Activated CD8-positive, alpha-beta memory T cell treated with anti-CD3 and anti-CD28 coated beads, Interleukin-2, amount 50 U/mL, for 48 hours (primary cell): ENCODE measurements around the gene CREB3L2.
"Not testable (repeated sequence)": the region's sequence is repeated elsewhere in the genome, so short reads cannot be mapped to it uniquely, and the experiment has no call there.

Experiments
- DNase-seq: peaks from one replicate; pipeline ENCODE4 v3.0.0-alpha.2; 2020

Gene CREB3L2

DNA sequence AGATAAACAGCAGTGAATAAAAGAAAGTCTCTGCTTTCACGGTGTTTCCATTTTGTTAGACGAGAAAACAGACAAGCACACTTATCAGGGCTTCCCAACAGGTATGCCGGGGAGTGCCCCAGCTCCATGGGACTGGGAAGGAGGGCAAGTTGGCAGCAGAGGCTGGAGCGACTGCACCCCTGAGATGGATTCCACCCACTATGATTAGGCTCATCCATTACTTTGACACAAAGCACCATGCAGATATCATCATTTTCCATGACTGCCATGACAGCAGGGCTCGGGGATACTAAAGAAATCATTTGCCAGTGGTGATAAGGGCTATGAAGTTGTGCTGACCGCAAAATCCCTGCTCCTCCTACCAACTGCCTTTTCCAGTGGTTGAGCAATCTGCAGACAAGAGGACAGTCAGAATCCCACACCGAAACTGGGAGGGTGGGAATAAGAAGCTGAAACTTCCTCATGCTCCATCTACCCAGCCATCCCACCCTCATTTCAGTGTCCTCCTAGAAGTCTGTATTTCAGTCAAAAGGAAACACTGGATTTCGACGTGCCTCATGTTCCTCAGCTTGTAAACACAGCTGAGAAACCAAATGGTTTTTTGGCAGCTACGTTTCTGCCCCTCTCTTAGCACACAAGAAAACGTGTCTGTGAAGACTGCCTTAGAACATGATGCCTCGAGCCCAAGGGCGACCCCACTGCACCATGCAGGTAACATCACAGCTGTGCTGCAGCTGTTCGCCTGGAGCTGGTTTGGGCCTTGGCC, 15.5 kb downstream of the CREB3L2 start:
- no peak for DNase-seq

DNA sequence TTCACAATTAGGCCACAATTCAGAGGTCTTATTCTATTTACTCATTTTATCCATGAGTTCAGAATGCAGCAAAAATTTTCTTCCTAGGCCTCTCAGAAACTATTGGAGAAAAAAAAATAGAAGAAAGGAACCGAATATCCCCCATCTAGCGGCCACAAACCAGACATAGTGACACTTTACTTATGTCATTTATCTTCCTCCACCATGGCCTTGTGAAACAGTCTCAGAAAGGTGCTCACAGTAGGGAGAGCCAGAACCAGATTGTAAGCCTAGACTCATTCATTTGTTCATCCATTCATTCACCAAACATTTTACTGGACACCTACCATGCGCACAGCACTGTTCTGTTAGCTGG, 16.0 kb downstream of the CREB3L2 start:
- DNase-seq = no peak

DNA sequence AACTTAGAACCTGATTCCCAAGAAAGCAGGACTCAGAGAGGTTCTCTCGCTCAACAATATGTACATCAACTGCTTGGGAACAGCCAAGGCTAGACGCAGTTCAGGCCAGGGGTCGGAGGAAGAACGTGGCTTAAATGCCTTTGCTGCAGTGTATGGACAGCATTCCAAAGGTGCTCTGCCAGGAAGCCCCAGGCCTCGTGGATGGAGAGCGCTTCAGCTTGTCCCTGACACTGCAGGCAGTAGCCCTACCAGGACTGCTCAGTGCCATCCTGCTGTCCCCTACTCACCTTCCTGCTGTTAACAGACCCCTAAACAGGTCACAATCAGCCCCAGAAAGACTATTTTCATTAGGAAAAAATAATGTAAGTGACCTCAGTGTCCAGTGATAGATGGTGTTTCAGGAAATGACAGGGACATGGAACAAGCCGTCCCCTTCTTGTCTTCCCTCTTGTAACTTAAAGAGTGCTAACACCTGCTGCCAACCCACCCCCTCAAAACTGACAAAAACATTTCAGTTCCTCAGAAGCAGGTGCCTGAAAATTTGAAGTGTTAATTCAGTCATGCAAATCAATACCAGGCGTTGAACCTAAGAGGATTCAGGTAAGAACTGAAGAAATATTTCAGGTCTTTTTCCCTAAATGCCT, 16.5 kb downstream of the CREB3L2 start:
- no peak for DNase-seq

DNA sequence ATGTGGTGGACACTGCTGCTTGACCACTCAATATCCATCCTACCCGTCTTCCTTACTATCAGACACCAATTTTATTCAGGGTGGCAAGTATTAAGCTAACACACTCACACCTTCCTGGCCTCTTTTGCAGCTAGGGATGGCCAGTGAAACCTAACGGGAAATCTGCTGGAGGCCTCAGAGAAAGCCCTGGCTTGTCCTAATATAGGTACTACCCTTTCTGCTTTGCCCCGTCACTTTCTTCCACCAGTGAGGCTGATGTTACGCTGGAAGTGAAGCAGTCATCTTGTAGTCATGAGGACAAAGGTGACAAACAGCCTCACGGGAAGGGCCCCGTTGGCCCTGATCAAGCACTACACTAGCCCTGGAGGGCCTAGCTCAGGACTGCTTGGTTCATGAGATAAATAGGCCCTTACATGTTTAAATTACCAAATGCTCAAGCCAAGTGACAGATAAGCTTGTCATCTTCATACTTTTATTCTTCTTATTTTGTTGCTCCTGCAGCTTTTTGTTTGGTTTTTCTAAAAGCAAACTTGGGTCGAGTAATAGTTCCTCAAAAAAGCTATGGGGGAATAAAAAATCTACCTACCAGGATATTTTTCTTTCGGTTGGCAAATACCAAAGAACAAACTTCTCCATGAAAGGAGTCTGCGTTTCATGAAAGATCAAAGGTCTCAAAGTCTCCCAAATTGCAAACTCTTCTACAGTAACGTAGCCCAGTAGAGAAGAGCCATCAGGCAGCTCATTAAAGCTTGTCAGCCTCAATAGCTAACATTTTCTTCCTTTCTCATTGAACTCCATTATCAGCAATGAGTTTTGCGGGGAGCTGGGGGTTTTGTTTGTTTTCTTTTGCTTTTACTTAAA, 17.5 kb downstream of the CREB3L2 start:
- DNase-seq = no peak

DNA sequence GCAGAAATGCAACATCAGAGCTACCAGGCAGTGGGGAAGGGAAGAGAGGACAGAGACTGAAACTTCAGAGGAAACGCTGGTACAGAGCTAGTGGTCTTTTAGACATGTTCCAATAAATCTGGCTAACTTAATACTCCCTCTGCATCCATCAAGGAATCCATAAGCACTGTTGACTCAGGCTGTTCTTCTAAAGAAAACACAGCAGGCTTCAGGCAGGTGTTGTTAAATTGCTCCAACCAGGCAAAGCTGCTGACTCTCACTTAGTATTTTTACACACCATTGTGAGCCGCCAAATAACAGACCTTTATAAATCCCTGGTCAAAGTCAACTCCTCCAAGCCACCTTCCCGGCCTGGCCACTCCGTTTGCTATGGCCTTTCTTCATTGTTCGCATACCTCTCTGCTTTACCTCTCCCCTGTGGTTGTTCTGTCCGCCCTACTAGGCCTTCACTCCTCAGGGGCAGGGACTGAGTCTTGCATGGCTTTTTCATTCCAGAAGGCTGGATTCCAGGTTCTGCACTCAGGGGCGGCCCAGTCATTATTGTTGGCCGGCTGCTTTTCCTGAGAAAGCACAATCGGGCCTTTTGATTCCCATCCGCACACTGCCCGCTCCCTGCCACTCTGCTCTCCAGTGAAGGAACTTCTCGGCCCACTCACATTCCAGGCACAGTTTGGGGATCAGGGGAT, 18.4 kb downstream of the CREB3L2 start:
- DNase-seq = no peak

DNA sequence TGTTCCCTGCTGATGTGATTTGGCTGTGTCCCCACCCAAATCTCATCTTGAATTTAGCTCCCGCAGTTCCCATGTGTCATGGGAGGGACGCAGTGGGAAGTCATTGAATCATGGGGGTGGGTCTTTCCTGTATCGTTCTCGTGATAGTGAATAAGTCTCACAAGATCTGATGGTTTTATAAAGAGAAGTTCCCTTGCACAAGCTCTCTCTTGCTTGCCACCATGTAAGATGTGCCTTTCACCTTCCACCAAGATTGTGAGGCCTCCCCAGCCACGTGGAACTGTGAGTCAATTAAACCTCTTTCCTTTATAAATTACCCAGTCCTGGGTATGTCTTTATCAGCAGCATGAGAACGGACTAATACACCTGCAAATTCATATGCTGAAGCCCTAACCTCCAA, 19.5 kb downstream of the CREB3L2 start:
- not testable (repeated sequence) for DNase-seq

DNA sequence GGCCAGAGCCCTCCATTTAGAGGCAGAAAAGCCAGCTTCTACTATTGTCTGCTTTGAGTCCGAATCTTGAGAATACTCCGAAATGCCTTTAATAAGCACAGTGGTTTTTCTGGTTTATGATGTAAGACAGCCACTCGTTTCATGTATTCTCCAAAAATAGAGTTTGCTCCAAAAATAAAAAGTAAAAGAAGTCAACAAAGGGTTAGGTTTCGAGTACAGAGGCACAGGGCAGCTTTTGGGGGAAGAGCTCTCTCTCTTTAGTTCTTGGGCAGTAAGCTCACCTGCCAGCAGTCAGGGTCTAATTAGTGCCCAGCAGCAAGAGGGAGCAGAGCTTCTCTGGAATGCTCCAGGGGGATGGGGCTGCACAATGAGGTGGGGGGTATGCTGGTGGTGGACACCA, 20.2 kb downstream of the CREB3L2 start:
- no peak for DNase-seq

DNA sequence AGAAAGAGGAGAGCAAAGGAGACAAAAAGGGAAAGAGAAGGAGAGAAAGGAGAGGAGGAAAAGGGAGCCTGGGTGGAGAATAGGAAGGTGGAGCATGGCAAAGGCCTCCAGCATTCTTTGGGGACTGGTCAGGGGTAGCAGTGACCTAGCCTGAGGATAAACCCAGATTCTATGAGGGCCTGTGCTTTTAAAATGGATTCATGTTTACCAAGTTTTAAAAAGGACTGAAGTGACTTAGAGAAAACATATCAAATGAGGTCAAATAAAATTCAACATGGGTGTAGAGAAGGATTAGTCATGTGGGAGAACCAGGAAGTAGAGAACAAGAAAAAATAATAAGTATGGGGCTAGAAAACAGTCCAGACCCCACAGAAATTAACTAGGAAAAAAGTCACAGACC, 20.7 kb downstream of the CREB3L2 start:
- no peak for DNase-seq

DNA sequence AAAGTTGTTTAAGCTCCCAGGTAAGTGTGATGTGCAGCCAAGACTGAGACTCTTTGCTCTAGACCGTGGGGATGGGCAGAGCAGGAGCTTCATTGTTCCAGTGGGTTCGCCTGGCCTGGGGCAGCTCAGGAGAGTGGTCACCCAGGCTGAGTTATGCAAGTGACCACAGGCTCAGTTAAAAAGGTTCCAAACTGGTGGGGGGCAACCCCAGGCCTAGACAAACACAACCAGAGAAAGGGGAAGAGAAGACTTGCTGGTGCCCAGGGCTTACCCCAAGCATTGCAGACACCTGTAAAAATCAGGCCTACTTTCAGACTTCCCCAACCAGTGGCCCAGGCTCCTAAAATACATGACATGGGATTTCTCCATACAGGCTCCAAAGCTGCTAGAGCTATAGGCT, 21.6 kb downstream of the CREB3L2 start:
- no peak for DNase-seq

DNA sequence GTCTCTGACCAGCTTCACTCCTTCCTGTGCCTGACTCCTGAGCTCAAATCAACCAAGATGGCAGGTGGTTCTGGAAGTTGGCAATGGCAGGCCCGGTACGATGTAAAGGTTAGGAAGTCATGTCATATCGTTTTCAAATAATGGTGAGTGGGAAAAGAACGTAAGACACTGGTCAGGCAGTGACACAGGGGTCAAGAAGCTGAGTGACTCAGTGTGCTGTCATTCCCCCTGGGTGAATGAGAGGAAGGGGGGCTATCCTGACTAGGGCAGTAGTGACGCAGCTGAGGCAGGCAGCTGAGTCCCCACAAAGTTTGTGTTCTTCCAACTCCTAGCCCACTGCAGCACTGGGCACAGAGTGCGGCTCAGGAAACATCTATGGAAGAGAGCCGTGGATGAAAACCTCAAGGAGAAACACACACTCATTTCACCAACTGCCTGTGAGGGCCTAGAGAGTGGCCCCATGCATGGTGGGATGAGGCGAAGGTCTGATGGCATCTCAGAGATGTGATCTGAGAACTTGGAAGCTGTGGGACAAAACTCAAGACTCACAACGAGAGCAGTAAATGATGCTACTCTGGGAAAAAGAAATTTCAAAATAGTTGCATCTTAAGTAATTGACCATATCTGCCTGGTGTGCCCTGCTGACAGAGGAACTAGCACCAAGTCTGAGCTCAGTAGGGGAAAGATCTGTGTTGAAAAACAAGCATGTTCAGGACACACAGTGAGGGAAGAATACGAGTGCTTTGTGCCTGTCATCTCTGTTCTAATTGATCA, 23.2 kb downstream of the CREB3L2 start:
- no peak for DNase-seq

DNA sequence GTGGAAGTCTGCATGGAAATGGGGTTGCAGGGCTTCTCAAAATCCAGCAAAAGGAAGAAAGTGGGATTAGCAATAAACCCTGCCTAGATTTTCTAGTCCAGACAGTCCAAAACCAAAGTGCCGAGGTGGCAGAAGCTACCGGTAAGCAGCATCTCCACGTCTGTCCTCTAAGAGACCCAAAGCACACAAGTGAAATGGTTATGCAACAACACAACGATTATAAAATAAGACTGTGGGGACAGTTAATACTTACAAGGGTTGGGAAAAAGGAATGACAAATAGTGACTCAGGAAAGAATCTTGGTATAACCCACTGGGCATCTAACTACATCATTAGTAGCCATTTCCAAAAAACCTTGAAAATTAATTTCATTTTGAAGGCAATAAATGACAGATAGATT, 24.7 kb downstream of the CREB3L2 start:
- DNase-seq = no peak

DNA sequence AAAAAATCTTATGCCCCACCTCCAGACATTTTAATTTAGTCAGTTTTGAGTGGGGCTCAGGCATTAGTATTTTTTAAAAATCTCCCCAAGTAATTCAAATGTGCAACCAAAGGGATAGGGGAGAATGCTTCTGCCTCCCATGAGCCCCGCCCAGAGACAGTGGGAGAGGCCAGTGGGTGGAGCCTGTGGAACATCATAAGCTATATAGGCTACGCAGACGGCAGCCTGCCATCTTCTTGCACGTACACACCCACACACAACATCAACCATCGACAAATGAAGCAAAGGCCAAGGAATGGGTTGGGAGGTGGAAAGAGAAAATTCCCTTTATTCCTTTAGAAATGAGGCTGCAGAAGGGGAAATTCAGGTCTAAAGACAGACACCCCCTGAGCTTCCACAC, 25.2 kb downstream of the CREB3L2 start:
- DNase-seq = no peak

DNA sequence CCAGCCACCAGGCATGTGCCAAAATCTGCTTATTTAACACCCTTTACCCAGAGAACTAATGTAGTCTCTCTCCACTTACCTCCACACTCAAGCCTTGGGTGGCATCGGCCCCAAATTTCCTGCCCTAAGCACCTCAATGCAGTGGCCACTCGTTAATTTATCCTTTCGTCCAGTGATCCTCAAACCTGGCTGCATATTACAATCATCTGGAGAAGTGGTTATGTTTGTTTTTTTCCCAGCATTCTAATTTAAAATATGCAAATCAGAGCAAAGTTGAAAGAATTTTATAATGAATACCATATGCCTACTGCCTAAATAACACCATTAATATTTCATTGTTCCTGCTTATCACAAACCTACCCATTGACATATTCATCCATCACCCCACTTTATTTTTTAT, 25.7 kb downstream of the CREB3L2 start:
- DNase-seq = no peak

DNA sequence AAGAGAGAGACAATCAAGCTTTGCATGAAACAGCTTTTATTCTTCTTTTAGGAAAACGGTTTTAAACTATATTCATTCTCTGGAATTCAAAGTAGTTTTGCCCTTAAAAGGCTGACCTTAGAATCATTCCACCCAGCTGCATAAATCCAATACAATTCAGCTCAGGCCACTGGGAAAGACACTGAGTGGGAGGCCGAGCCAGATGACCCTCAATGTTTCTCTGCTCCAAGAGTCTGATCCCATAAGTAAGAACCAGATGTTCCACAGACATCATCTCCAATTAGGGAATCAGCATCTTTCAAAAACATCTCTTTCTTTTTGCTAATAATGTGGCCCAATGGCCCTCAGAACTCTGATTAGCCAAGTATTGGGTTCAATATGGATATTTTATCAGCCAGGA, 26.1 kb downstream of the CREB3L2 start:
- no peak for DNase-seq

DNA sequence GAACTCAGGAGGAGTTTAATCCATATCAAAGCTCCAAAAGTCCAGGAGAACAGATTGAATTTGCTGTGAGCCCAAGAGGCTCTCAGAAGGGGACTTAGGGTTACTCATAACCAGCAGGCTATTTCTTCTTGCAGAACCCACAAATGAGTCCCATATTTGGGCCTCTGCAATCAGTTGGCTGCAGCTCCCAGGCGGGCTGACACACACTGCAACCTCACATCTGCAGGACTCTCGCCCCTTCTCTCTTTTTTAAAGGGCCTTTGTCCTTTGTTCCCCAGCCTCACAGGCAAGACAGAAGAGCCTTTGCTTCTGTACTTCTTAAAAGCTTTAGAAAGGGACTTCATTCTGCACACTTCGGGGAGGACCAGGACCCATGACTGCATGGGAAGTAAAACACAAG, 26.7 kb downstream of the CREB3L2 start:
- no peak for DNase-seq

DNA sequence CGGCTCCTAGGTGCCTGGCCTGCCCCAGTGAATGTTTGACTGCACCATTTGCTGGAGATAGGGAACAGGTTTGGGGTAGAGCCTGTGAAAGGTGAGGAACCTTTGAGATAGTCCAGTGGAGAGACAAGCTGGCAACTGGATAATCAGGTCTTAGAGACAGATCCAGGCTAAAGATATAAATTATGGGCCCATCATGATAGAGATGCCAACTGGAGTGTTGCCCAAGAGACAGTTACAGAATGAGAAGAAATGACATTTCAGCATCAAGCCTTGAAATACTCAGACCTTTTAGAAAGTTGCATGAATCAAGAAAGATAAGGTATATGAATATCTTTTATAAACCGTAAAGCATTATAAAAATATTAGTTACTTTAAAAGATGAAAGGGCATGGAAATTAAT, 27.1 kb downstream of the CREB3L2 start:
- no peak for DNase-seq

DNA sequence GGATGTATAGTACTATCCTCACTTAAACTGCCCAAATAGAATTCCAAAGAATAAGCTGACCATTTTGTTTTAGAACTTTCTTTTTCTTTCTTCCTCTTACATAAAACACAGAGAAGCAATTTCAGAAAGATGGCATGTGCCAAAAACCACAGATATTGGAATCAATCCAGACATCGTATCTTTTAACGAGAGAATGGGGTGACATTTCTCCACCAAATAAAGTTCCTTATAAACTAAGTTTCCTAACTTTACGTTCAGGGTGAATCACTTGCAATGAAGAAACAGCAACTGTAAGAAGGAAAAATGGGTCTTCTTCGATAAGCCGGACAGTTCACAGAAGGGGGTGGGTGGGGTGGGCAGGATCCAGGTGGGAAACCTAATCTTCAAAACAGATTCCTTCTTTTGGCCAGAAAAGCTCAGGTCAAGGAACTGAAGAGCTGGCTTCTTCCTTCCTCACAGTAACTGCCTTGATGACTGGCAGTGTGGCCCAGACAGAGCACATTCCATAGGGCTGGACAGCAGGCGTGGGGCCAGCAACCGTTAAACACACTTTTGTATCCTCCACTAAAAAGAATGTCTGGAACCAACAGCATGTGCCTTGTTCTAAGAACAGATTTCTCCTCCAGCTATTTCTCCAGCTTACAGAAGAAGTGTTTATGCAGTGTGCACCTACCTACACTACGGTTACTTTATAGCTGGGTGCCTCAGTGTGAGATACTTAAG, 31.5 kb downstream of the CREB3L2 start:
- no peak for DNase-seq

DNA sequence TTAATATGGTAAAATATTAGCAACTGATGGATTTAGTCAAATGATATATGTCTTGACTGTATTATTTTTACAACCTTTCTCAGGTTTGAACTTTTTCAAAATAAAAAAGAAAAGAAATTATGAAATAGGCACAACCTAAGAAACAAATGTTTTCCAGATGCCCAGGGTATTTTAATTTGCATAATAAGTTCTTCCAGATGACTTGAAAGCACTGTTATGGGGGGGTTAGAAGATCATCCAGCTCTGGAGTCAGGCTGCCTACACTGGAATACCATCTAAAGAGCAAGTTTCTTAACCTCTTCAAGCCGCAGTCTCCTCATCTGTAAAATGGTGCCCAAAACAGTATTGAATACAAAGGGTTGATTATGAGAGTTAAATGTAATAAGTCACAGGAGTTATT, 32.1 kb downstream of the CREB3L2 start:
- DNase-seq = no peak

DNA sequence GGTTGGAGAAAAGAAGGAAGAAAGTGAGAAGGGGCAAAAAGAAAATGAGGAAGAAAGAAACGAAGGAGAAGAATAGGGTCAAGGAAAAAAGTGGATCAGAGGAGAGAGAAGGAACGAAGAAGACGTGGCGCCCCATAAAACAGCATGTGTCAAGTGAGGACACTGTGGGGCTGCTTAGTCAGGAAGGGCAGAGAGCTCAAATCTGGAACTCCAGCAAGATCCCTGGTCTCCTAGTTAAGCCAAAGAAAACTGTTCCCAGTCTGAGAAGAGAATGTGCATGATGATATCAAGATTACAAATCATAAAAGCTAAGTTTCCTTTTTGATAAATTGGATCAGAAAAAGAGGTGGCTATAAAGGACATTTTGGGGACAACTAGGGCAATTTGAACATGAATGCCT, 33.0 kb downstream of the CREB3L2 start:
- DNase-seq = no peak

DNA sequence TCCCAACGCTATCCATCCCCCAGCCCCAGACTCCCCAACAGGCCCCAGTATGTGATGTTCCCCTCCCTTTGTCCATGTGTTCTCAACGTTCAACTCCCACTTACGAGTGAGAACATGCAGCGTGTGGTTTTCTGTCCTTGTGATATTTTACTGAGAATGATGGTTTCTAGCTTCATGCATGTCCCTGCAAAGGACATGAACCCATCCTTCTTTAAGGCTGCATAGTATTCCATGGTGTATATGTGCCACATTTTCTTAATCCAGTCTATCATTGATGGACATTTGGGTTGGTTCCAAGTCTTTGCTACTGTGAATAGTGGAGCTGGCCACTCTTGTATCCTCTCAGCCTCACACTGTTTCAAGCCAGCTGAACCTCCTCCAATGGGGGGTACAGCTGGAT, 33.5 kb downstream of the CREB3L2 start:
- DNase-seq = not testable (repeated sequence)

DNA sequence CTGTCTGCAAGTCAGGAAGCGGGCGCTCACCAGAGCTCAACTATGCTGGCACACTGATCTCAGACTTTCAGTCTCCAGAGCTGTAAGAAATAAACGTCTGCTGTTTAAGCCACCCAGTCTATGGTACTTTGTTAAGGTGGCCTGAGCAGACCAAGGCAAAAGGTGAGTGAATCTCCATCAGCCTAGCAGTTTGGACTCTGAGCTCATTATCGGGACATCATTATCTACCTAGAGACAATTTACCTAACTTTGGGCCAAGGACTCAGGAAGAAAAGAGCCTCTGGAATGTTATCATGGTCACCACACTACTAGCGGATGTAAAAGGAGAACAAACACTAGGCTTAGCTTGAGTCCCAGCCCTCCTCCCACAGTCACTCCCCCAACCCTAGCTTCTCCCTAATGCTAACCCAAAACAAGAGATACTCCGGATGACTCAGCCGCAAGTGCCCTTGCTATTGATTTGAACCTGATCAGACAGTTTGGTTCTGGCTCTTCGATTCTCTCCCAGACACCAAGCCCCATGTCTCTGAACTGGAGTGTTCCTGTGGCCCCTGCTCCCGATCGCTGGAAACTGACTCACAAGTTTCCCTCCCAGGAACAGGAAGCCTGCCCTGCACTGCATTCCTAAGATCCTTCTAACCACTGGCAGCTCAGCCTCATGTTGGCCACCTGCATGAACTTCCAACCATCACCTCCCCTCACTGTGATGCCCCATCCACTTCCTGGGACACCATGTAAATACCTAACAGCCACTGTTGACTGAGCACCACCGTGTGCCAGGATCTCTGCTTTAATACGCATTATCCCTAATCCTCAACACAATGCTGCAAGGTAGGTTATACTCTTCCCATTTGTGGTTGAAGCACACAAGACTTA, 34.5 kb downstream of the CREB3L2 start:
- DNase-seq = no peak
